Measurements from ENCODE around the gene NUTF2.
A peak's percentile ranks its signal among the peaks of the same experiment; 100 is the strongest.

The NUTF2 gene

GRCh38 chr16:67837811-67838210 is 8.9 kb upstream of the NUTF2 start:
- no peak for DNase-seq (ENCODE audit: low spot score)

GRCh38 chr16:67841198-67841815 is 5.4 kb upstream of the NUTF2 start:
- DNase-seq (ENCODE audit: low spot score), result no peak

- peak; percentile 91 for DNase-seq (ENCODE audit: low spot score)
Observed at GRCh38 chr16:67841816-67842508, 4.8 kb upstream of the NUTF2 start, which contains the start of gene THAP11. Gene THAP11 (plus strand): TSS chr16:67842320. CDS start chr16:67842555, 235 bp downstream.

- peak; percentile 49 for DNase-seq (ENCODE audit: low spot score)
Observed at GRCh38 chr16:67842509-67843342, 4.0 kb upstream of the NUTF2 start.

GRCh38 chr16:67843343-67843765 is 3.4 kb upstream of the NUTF2 start:
- no peak for DNase-seq (ENCODE audit: low spot score)

GRCh38 chr16:67844497-67844896 is 2.2 kb upstream of the NUTF2 start:
- DNase-seq (ENCODE audit: low spot score), result no peak

- no peak for DNase-seq (ENCODE audit: low spot score)
Observed at GRCh38 chr16:67845291-67846062, 1.3 kb upstream of the NUTF2 start.

- DNase-seq (ENCODE audit: low spot score), result no peak
Observed at GRCh38 chr16:67846063-67846319, 742 bp upstream of the NUTF2 start.

- DNase-seq (ENCODE audit: low spot score), result peak; percentile 83
Observed at GRCh38 chr16:67847064-67847861, 530 bp downstream of the NUTF2 start, which contains the start of gene CENPT. Gene CENPT (minus strand): TSS chr16:67847693. CDS start chr16:67833859, 13,834 bp downstream.

GRCh38 chr16:67848118-67848517 is 1.4 kb downstream of the NUTF2 start:
- no peak for DNase-seq (ENCODE audit: low spot score)

GRCh38 chr16:67853670-67854069 is 6.9 kb downstream of the NUTF2 start:
- no peak for DNase-seq (ENCODE audit: low spot score)

GRCh38 chr16:67855789-67856188 is 9.1 kb downstream of the NUTF2 start:
- DNase-seq (ENCODE audit: low spot score), result no peak

GRCh38 chr16:67856927-67857546 is 10.3 kb downstream of the NUTF2 start:
- DNase-seq (ENCODE audit: low spot score), result no peak

GRCh38 chr16:67857547-67858233 is 11.0 kb downstream of the NUTF2 start:
- no peak for DNase-seq (ENCODE audit: low spot score)

GRCh38 chr16:67858500-67858899 is 11.8 kb downstream of the NUTF2 start:
- no peak for DNase-seq (ENCODE audit: low spot score)

GRCh38 chr16:67860589-67861398 is 14.1 kb downstream of the NUTF2 start:
- DNase-seq (ENCODE audit: low spot score), result no peak

- DNase-seq (ENCODE audit: low spot score), result no peak
Observed at GRCh38 chr16:67861877-67862276, 15.1 kb downstream of the NUTF2 start.

GRCh38 chr16:67862623-67863583 is 16.2 kb downstream of the NUTF2 start:
- no peak for DNase-seq (ENCODE audit: low spot score)

All from germinal center (tissue), 1 donor.